ENCODE results near the gene GABPB2. TPM values are rescaled to one million over a fixed set of nuclear protein-coding genes. Genes with fewer than 3 reads are reported as not detected.

Gene GABPB2
- total and polyA plus RNA-seq, 2 of the 13 experiments (the other 11 are each of a cell fraction or from before 2014, with no cell fraction given): 0.09 TPM; not detected in 1

GRCh38 chr1:151059109-151060006, 11.2 kb upstream of the GABPB2 start, which contains the start of gene CDC42SE1 (continued):
- TF ChIP-seq ZBED4 (CRISPR knock-in tag; IDR thresholded peaks at IDR 0.05; ENCODE audit: borderline replicate concordance): 0 out of 2 replicates have a peak, but pooled peaks have one; percentile 38
- no peak for TF ChIP-seq AFF4 (CRISPR knock-in tag; IDR thresholded peaks at IDR 0.05)
- no peak for TF ChIP-seq ZNF776 (CRISPR knock-in tag; IDR thresholded peaks at IDR 0.05)
- no peak; the same call in 1 of the 2 replicates for TF ChIP-seq ZBTB3 (CRISPR knock-in tag; IDR thresholded peaks at IDR 0.05; ENCODE audit: borderline replicate concordance, low read depth)
- TF ChIP-seq ZNF451 (CRISPR knock-in tag; IDR thresholded peaks at IDR 0.05): no peak
- TF ChIP-seq HOXA7 (CRISPR knock-in tag; IDR thresholded peaks at IDR 0.05): no peak
- TF ChIP-seq ZNF589 (CRISPR knock-in tag; conservative IDR thresholded peaks at IDR 0.05): 0 out of 2 replicates have a peak, but pooled peaks have one; percentile 71
- TF ChIP-seq HNRNPLL (IDR thresholded peaks at IDR 0.05; ENCODE audit: low read depth, low read length, poor library complexity, severe bottlenecking): peak; percentile 71
- no peak for TF ChIP-seq ZNF30 (CRISPR knock-in tag; IDR thresholded peaks at IDR 0.05)
- no peak for TF ChIP-seq NR2F6 (IDR thresholded peaks at IDR 0.05)
- peak; percentile 50; the same call in 1 of the 2 replicates for TF ChIP-seq NR2F6 (CRISPR knock-in tag; IDR thresholded peaks at IDR 0.05)
- TF ChIP-seq, protein P1, sequence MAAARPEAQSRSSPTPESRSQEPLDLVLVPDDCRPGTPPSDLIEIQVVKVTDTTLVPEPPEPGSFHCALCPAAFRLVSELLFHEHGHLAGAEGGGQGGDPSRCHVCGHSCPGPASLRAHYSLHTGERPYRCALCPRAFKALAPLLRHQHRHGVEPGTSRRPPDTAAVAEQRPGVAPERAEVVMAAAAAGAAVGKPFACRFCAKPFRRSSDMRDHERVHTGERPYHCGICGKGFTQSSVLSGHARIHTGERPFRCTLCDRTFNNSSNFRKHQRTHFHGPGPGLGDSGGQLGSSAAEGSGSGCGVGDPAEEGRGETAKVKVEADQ (CRISPR knock-in tag; IDR thresholded peaks at IDR 0.05; ENCODE audit: borderline replicate concordance): peak; percentile 62; the same call in 1 of the 2 replicates
- no peak for TF ChIP-seq MAF1 (CRISPR knock-in tag; IDR thresholded peaks at IDR 0.05; ENCODE audit: borderline replicate concordance)
- no peak for TF ChIP-seq RELA (CRISPR knock-in tag; IDR thresholded peaks at IDR 0.05)
- TF ChIP-seq, protein P2, sequence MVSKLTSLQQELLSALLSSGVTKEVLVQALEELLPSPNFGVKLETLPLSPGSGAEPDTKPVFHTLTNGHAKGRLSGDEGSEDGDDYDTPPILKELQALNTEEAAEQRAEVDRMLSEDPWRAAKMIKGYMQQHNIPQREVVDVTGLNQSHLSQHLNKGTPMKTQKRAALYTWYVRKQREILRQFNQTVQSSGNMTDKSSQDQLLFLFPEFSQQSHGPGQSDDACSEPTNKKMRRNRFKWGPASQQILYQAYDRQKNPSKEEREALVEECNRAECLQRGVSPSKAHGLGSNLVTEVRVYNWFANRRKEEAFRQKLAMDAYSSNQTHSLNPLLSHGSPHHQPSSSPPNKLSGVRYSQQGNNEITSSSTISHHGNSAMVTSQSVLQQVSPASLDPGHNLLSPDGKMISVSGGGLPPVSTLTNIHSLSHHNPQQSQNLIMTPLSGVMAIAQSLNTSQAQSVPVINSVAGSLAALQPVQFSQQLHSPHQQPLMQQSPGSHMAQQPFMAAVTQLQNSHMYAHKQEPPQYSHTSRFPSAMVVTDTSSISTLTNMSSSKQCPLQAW (CRISPR knock-in tag; IDR thresholded peaks at IDR 0.05): peak; percentile 87
- TF ChIP-seq ZBTB43 (CRISPR knock-in tag; conservative IDR thresholded peaks at IDR 0.05): no peak
